ENCODE data around the gene SLC30A3. TPM values are rescaled to one million over a fixed set of nuclear protein-coding genes. Genes with fewer than 3 reads are reported as not detected.
A peak's percentile ranks its signal among the peaks of the same experiment; 100 is the strongest.

Gene SLC30A3
- total and polyA plus RNA-seq, 2 of the 4 experiments (the other 2 are of a cell fraction): 0.15 TPM; not detected in 1

DNA sequence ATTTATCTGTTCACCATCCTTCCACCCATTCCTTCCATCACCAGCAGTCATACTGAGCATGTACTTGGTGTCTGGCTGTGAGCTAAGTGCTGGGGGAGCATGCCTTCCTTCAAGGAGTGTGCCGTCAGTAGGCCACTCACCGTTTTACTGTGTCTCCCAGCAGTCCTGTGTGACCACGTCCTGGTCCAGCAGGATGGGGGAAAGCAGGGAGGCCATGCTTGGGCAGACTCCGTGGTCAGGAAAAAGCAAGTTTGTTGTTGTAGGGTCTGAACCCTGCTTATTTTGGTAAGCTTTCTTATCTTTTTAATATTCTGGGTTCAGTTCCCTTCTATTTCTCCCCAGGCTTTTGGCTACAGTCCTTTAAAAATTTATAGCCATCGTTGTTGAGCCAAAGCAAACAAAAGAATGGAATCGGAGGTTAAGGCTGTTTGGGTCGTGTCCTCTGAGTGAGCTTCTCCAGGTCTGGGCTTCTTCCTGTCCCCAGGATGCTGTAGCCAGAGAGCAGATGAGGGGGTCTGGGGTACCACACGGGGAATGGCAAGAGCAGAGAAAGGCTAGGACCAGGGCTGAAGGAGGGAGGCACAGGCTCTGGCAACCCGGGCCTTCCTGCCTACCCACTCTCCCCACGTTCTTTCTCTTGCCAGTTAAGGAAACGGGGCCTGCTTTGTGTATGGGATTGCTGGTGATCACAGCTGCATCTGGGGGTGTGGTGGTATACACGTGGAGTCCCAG, 13.5 kb downstream of the SLC30A3 start:
- Histone ChIP-seq H2AK5ac (ENCODE audit: low read depth, low read length) (no peak overlapping the region), H2BK20ac (ENCODE audit: low read depth, low read length) (no peak overlapping the region), H3K23ac (ENCODE audit: low read depth, low read length) (no peak overlapping the region), H4K5ac (ENCODE audit: low read depth, low read length) (no peak overlapping the region), H4K20me1 (ENCODE audit: insufficient read depth, low read length) (no peaks in the 10 kb centered on the region), H3K27me3 (ENCODE audit: control insufficient read depth, insufficient read depth, low read length) (peaks cover 11% of the 10 kb centered on the region), H3K36me3 (ENCODE audit: control insufficient read depth, insufficient read depth, low read length) (peaks cover 3% of the 10 kb centered on the region; the same call in 1 of the 2 replicates), H3K4ac (ENCODE audit: low read depth, low read length) (no peak overlapping the region), H4K91ac (ENCODE audit: insufficient read depth, low read depth, low read length) (no peak overlapping the region), H2AFZ (replicated peaks; ENCODE audit: low read length, poor library complexity) (peak overlapping the region; percentile 18), H3K14ac (replicated peaks; ENCODE audit: low read depth, low read length) (no peak overlapping the region), H2BK5ac (ENCODE audit: low read depth, low read length, poor library complexity, severe bottlenecking) (no peak overlapping the region), H3K4me2 (ENCODE audit: low read depth, low read length) (no peak overlapping the region), H2BK15ac (ENCODE audit: low read depth, low read length) (no peak overlapping the region), H3K79me1 (ENCODE audit: low read depth in 1 of 2, low read length in 2 of 2) (no peaks in the 10 kb centered on the region), H3K27ac (ENCODE audit: insufficient read depth, low read length) (no peak overlapping the region), H4K8ac (ENCODE audit: low read depth in 2 of 2, low read length in 2 of 2) (no peak overlapping the region), H3K9me1 (ENCODE audit: insufficient read depth, low read length) (0 out of 2 replicates have a peak, but pooled peaks cover 2% of the 10 kb centered on the region), H3K18ac (ENCODE audit: low read depth, low read length) (no peak overlapping the region), H3K4me3 (ENCODE audit: insufficient read depth, low read depth, low read length) (no peak overlapping the region), H3K56ac (ENCODE audit: extremely low read depth, insufficient read depth, low read length) (no peak overlapping the region), H3K4me1 (ENCODE audit: control insufficient read depth, insufficient read depth, low read length) (no peaks in the 10 kb centered on the region), H2AK9ac (replicated peaks; ENCODE audit: low read depth, low read length, poor library complexity) (no peak overlapping the region), H3K9me3 (ENCODE audit: control insufficient read depth, insufficient read depth, low read length) (no peaks in the 10 kb centered on the region), H3K9ac (ENCODE audit: low read depth, low read length) (no peak overlapping the region), H2BK120ac (ENCODE audit: low read depth, low read length) (no peak overlapping the region)
- 56% methylated on average over 3 of the region's 12 CpGs; no CpG with 5 or more reads in 1 of the 2 experiments for WGBS, 2 experiments (ENCODE audit: extremely low coverage in 2 of 2, insufficient read length in 1 of 2)
- POLR2A ChIA-PET (ENCODE audit: unreplicated experiment): no interaction called here
- dilution Hi-C loops (cut with HindIII; ENCODE audit: low sequenced_read_pairs, unreplicated experiment): no loop called here
- TF ChIP-seq, protein P1, sequence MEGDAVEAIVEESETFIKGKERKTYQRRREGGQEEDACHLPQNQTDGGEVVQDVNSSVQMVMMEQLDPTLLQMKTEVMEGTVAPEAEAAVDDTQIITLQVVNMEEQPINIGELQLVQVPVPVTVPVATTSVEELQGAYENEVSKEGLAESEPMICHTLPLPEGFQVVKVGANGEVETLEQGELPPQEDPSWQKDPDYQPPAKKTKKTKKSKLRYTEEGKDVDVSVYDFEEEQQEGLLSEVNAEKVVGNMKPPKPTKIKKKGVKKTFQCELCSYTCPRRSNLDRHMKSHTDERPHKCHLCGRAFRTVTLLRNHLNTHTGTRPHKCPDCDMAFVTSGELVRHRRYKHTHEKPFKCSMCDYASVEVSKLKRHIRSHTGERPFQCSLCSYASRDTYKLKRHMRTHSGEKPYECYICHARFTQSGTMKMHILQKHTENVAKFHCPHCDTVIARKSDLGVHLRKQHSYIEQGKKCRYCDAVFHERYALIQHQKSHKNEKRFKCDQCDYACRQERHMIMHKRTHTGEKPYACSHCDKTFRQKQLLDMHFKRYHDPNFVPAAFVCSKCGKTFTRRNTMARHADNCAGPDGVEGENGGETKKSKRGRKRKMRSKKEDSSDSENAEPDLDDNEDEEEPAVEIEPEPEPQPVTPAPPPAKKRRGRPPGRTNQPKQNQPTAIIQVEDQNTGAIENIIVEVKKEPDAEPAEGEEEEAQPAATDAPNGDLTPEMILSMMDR (conservative IDR thresholded peaks at IDR 0.05; ENCODE audit: low read depth, low read length): no peak
- TF ChIP-seq MXI1 (IDR thresholded peaks at IDR 0.05; ENCODE audit: borderline replicate concordance, low read depth, low read length): no peak
- no peak for TF ChIP-seq RCOR1 (IDR thresholded peaks at IDR 0.05; ENCODE audit: insufficient replicate concordance, low read length)
- TF ChIP-seq NFE2L2 (IDR thresholded peaks at IDR 0.05; ENCODE audit: low read depth, low read length): no peak
- TF ChIP-seq, protein P2, sequence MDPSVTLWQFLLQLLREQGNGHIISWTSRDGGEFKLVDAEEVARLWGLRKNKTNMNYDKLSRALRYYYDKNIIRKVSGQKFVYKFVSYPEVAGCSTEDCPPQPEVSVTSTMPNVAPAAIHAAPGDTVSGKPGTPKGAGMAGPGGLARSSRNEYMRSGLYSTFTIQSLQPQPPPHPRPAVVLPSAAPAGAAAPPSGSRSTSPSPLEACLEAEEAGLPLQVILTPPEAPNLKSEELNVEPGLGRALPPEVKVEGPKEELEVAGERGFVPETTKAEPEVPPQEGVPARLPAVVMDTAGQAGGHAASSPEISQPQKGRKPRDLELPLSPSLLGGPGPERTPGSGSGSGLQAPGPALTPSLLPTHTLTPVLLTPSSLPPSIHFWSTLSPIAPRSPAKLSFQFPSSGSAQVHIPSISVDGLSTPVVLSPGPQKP (IDR thresholded peaks at IDR 0.05; ENCODE audit: borderline replicate concordance, low read depth, low read length): no peak
- TF ChIP-seq SMC3 (IDR thresholded peaks at IDR 0.05; ENCODE audit: low read depth, low read length): no peak
- no peak for TF ChIP-seq CEBPB (IDR thresholded peaks at IDR 0.05; ENCODE audit: low read depth, low read length)
- no peak for TF ChIP-seq POLR2A (IDR thresholded peaks at IDR 0.05; ENCODE audit: low read depth, low read length)
- TF ChIP-seq MAZ (IDR thresholded peaks at IDR 0.05; ENCODE audit: borderline replicate concordance, low read depth, low read length): no peak
- CTCF ChIA-PET: interaction anchor here (0.6 to 1.7 kb wide), 2 partner anchors 31 to 75 kb away, joined by 3 to 5 read pairs; no protein-coding TSS in a partner anchor
- intact Hi-C loops (cut with micrococcal nuclease): no loop called here
- DNase-seq (no peak), ATAC-seq (ENCODE audit: low read depth) (no peak)
- in situ Hi-C loops (cut with MboI; ENCODE audit: low sequenced_read_pairs): no loop called here
- BruUV-seq (replicated peaks): no TSS peak

All from IMR-90 (cell line).